GM18508 (cell line): Measurements from ENCODE around the gene AMFR.

Experiments used
- ATAC-seq: cut with Tn5 transposase; IDR thresholded peaks from one replicate; pipeline ENCODE4 v1.9.1; 2021; ENCODE audit warnings: moderate number of reproducible peaks; ENCODE audit not compliant: insufficient read depth, unreplicated experiment

The AMFR gene

GRCh38 chr16:56425439-56425832, at the start of gene AMFR:
AMFR (minus strand) TSS chr16:56425545; CDS start chr16:56425327, 218 bp downstream.
- no peak for ATAC-seq

DNA sequence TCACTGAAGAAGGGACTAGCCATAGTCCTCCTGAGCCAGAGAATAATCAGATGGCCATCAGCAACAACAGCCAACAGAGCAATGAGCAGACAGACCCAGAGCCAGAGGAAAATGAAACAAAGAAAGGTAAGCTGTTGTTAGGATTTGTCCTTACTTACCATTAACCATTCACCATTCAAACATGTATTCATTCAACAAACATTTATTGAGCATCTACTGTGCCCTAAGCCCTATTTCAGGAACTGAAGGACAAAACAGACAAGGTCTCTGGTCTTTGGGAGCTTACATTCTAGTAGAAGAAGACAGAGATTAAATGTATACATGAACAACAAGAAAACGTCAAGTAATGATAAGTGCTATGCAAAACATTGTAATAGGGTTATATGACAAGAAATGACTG, 45.3 kb upstream of the AMFR start:
- ATAC-seq, result no peak

DNA sequence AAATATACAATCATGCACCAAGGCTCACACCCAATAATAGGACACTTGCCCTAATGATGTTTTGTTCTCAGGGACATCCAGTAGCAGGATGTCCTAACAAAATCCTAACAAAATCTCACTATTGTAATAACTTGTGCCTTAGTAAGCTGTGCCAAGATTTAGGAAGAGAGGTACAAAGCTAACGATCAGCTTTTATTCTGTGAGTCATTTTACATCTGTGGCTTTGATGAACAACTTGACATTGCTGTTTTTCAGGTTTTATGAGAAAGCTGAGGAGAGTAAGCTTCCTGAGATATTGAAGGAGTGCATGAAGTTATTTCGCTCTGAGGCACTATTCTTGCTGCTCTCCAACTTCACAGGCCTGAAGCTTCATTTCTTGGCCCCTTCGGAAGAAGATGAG, 44.9 kb upstream of the AMFR start:
- no peak for ATAC-seq

DNA sequence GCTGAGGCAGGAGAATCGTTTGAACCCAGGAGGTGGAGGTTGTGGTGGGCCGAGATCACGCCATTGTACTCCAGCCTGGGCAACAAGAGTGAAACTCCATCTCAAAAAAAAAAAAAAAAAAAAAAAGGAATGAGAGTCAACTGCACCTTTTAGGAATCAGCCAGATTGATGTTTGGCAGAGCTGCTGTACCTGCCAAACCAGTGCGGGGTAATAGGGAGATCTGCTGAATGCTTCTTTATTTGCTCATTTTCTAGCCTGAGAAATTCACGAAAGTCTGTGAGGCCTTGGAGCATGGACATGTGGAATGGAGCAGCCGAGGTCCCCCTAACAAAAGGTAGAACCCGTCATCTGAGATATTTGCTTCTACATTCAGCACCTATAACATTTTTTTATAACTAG, 44.4 kb upstream of the AMFR start:
- ATAC-seq, result no peak

GRCh38 chr16:56468800-56469199, 43.5 kb upstream of the AMFR start:
- ATAC-seq, result no peak

GRCh38 chr16:56466344-56466743, 41.0 kb upstream of the AMFR start:
- ATAC-seq, result no peak

DNA sequence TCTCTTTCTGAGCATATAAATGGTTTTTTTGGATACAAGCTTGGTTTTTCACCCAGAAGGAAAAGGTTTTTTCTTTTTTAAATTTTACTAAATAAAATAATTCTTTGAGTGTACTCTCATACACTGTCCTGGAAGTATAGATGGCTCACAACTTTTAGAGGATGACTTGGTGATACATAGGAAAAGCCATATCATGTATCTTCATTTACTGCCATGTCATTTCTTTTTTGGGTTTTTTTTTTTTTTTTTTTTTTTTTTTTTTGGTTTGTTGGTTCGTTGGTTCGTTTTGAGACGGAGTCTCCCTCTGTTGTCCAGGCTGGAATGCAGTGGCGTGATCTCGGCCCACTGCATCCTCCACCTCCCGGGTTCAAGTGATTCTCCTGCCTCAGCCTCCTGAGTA, 37.8 kb upstream of the AMFR start:
- ATAC-seq, result no peak

- no peak for ATAC-seq
Measured at GRCh38 chr16:56462064-56462796, 36.9 kb upstream of the AMFR start.

GRCh38 chr16:56460101-56460500, 34.8 kb upstream of the AMFR start:
- no peak for ATAC-seq

GRCh38 chr16:56457927-56458470, 32.7 kb upstream of the AMFR start:
- ATAC-seq, result no peak

GRCh38 chr16:56451753-56452689, 26.7 kb upstream of the AMFR start:
- ATAC-seq, result peak; percentile 13

- peak; percentile 93 for ATAC-seq
Measured at GRCh38 chr16:56450986-56451752, 25.8 kb upstream of the AMFR start, which contains the start of the genes NUDT21 and OGFOD1. NUDT21 (minus strand) TSS chr16:56451332; CDS start chr16:56451202, 130 bp downstream. OGFOD1 (plus strand) TSS chr16:56451554; CDS start chr16:56451613, 59 bp downstream.

DNA sequence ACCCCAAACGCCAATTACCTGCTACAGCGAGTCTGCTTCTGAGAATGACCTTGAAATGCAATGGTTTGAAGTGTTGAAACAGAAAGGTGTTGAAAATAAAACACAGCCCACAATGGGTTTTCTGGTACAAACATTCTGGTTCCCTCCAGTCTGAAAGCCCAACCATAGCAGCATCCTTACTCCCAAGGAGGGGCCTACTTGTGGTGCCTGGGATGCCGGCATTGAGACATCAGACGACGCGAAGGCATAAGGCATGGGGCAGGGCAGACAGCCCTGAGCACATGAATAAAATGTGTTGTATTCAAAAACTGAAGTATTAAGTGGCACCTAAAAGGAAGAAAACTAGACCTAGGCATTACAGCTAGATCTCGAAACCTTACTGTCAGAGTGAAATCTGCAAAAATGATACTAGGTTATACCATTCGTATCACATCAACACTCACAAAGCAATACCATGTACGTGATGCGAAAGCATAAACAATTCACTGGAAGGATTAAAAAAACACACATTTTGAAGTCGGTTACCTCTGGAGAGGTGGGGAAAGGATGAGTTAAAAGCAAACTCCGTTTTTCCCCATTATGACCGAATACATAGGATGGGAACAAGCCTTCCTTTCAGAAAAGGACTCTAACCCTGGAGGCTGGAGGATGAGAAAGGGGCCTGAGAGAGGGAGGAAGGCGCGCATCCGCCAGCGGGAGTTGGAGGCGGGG, 25.1 kb upstream of the AMFR start:
- no peak for ATAC-seq

- no peak for ATAC-seq
Measured at GRCh38 chr16:56448005-56448404, 22.7 kb upstream of the AMFR start.

DNA sequence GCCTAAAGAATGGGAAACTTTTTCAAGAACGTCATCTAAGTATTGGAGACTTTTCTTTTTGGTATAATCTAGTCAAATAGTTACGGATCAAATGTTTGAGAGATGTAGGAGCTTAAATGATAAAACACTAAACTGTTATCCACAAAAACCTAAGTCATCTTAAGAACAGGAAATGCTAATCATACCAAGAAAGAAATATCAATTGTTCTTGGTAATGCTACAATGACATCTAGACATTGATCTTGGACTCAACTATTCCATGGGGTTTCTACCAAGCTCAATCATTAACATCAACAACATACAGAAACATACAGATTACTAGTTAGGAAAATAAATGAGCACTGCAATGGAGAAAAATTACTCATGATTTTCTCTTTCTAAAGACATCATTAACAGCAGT, 21.9 kb upstream of the AMFR start:
- ATAC-seq, result no peak

GRCh38 chr16:56438038-56438437, 12.7 kb upstream of the AMFR start:
- no peak for ATAC-seq

GRCh38 chr16:56436258-56436657, 10.9 kb upstream of the AMFR start:
- ATAC-seq, result no peak

GRCh38 chr16:56428091-56428490, 2.7 kb upstream of the AMFR start:
- ATAC-seq, result no peak

DNA sequence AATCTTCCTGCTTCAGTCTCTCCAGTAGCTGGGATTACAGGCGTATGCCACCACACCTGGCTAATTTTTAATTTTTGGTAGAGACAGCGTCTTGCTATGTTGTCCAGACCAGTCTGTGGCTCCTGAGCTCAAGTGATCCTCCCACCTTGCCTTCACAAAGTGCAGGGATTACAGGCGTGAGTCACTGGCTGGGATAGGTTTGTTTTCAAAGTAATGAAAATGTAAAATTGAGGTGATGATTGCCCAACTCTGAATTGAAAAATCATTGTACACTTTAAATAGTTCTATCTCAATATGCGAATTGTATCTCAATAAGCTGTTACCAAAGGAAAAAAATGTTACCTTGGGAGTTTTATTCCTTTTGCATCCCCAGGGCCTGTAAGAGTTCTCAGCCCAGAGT, 1.2 kb upstream of the AMFR start:
- no peak for ATAC-seq
